Smooth muscle cell (in vitro differentiated cells): ENCODE results near the gene NTRK3. TPM values are rescaled to one million over a fixed set of nuclear protein-coding genes. Genes with fewer than 3 reads are reported as not detected.
A peak's percentile ranks its signal among the peaks of the same experiment; 100 is the strongest.

Experiments
- DNase-seq: peaks from one replicate; lab custom pipeline; 2025; ENCODE audit not compliant: unreplicated experiment; lab: John Stamatoyannopoulos, UW
- H2AFZ ChIP-seq: fragments of 200-600 bp; sonication (generic); 2 replicates; pipeline ENCODE4 v1.6.0; 2016; ENCODE audit warnings: antibody characterized with exemption, low read depth, mild to moderate bottlenecking
- H3F3A ChIP-seq: fragments of 200-600 bp; sonication (generic); 2 replicates; pipeline ENCODE4 v1.6.0; 2017; ENCODE audit warnings: antibody characterized with exemption, low read depth
- H3K27ac ChIP-seq: fragments of 200-600 bp; sonication (generic); 2 replicates; pipeline ENCODE4 v1.5.1; 2016; ENCODE audit warnings: low read depth, mild to moderate bottlenecking
- H3K27me3 ChIP-seq: fragments of 200-600 bp; sonication (generic); 2 replicates; pipeline ENCODE4 v1.6.1; 2016; ENCODE audit warnings: low read depth, mild to moderate bottlenecking
- H3K36me3 ChIP-seq: fragments of 200-600 bp; sonication (generic); 2 replicates; pipeline ENCODE4 v1.5.1; 2016; ENCODE audit warnings: low read depth
- H3K4me1 ChIP-seq: fragments of 200-600 bp; sonication (generic); 2 replicates; pipeline ENCODE4 v1.5.1; 2016; ENCODE audit warnings: low read depth
- H3K4me2 ChIP-seq: fragments of 200-600 bp; sonication (generic); 2 replicates; pipeline ENCODE4 v1.6.0; 2016; ENCODE audit warnings: mild to moderate bottlenecking
- H3K4me3 ChIP-seq: fragments of 200-600 bp; sonication (generic); 2 replicates; pipeline ENCODE4 v1.5.1; 2016; ENCODE audit warnings: mild to moderate bottlenecking
- H3K79me2 ChIP-seq: fragments of 200-600 bp; sonication (generic); 2 replicates; pipeline ENCODE4 v1.6.0; 2016; ENCODE audit warnings: low read depth, mild to moderate bottlenecking
- H3K9ac ChIP-seq: fragments of 200-600 bp; sonication (generic); 2 replicates; pipeline ENCODE4 v1.6.0; 2016; ENCODE audit warnings: low read depth
- H3K9me3 ChIP-seq: fragments of 200-600 bp; sonication (generic); replicated peaks from 2 replicates; pipeline ENCODE4 v1.5.1; 2016; ENCODE audit warnings: low read depth
- H4K20me1 ChIP-seq: fragments of 200-600 bp; sonication (generic); 2 replicates; pipeline ENCODE4 v1.6.0; 2016; ENCODE audit warnings: low read depth
- WGBS: methylation state at CpG from one replicate; pipeline ENCODE4 v1.1.7; 2016; ENCODE audit warnings: low lambda C conversion rate; 5-methylcytosine and 5-hydroxymethylcytosine counted together
- polyA plus RNA-seq: library from polyadenylated mRNA; unstranded; fragments of >200 nt; fragmentation: Nextera tagmentation; extraction: Ambion mirVana; gene quantifications from 2 replicates; pipeline ENCODE4 v1.2.1, GENCODE V29; 2016
- total RNA-seq: library from RNA; depleted of rRNA; stranded (reverse); fragments of >200 nt; gene quantifications from 2 replicates; pipeline ENCODE4 v1.2.3, GENCODE V29; 2014
- TF ChIP-seq, protein P1 (sequence below): fragments of 200-600 bp; sonication (generic); IDR thresholded peaks from 2 replicates; pipeline ENCODE4 v1.5.1; 2017; ENCODE audit warnings: borderline replicate concordance, mild to moderate bottlenecking, antibody characterized with exemption; ENCODE audit not compliant: insufficient read depth, poor library complexity, severe bottlenecking

The NTRK3 gene
- total and polyA plus RNA-seq, 2 experiments from 2014 or later, result 3.3 to 3.5 TPM

DNA sequence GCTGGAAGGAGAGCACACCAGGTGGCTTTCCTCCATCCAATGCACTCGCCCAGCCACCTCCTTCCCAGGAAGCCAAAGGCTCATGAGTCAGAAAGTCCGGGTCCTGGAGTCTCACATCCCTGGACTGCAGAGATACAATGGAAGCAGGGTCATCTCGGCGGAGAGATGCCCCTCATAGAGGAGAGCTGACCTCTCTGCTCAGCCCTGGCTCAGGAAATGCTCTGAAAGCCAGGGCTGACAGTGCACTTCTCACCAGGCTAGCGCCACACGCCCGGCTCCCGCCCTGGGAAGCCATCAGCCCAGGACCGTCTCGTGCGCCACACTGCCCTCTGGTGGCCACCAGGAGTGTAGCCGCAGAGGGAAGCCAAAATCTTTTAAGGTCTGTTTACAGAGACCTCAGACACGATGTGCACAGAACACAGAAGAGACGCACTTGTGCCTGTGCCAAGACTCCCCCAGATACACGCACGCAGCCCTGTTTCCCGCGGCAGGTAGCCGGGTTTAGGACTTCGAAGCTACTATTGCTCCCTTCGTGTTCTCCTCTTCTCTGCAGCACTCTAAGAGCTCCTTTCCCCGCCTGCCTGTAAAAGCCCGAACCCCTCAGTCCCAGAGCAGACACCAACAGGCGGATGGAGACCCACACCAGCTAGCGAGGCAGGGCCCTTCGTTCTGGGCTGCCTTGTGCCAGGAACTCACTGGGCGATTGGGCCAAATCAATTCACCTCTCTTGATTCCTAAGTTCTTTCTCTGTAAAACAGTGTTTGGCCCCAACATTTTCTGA is 9.7 kb downstream of the NTRK3 start:
- Histone ChIP-seq H3K4me1 (no peaks in the 10 kb centered on the region), H3K79me2 (no peaks in the 10 kb centered on the region), H3K9me3 (no peaks in the 10 kb centered on the region), H3K27ac (no peak overlapping the region), H3K36me3 (no peaks in the 10 kb centered on the region), H3K27me3 (peaks cover 3% of the 10 kb centered on the region), H3K4me3 (no peak overlapping the region), H3K4me2 (peak overlapping the region; percentile 78), H3K9ac (no peak overlapping the region), H2AFZ (no peak overlapping the region), H4K20me1 (no peaks in the 10 kb centered on the region), H3F3A (no peaks in the 10 kb centered on the region)
- 17% methylated on average over 26 of the region's 27 CpGs for WGBS
- TF ChIP-seq, protein P1, sequence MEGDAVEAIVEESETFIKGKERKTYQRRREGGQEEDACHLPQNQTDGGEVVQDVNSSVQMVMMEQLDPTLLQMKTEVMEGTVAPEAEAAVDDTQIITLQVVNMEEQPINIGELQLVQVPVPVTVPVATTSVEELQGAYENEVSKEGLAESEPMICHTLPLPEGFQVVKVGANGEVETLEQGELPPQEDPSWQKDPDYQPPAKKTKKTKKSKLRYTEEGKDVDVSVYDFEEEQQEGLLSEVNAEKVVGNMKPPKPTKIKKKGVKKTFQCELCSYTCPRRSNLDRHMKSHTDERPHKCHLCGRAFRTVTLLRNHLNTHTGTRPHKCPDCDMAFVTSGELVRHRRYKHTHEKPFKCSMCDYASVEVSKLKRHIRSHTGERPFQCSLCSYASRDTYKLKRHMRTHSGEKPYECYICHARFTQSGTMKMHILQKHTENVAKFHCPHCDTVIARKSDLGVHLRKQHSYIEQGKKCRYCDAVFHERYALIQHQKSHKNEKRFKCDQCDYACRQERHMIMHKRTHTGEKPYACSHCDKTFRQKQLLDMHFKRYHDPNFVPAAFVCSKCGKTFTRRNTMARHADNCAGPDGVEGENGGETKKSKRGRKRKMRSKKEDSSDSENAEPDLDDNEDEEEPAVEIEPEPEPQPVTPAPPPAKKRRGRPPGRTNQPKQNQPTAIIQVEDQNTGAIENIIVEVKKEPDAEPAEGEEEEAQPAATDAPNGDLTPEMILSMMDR, result peak; percentile 97
- peak; percentile 58 for DNase-seq

DNA sequence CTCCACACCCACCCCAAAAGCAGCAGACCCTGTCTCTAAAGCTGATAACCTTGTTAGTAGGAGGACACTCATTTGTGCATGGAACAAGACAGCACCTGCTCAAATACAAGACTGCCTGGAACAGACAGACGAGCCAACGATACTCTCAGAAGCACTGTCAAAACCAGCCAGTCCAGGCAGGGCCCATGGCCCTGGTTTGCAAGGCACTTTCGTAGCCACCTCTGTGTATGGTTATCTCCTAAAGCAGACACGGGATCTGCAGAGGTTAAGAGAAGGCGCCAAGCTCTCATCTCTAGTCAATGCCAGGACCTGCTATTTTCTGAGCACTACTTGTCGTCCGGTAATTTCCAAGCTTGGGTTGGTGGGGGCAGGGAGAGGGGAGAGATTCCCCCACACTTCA is 10.5 kb downstream of the NTRK3 start:
- DNase-seq, result no peak
- no peaks in the 10 kb centered on the region for H3K36me3 ChIP-seq
- H3K4me3 ChIP-seq, result no peak overlapping the region

DNA sequence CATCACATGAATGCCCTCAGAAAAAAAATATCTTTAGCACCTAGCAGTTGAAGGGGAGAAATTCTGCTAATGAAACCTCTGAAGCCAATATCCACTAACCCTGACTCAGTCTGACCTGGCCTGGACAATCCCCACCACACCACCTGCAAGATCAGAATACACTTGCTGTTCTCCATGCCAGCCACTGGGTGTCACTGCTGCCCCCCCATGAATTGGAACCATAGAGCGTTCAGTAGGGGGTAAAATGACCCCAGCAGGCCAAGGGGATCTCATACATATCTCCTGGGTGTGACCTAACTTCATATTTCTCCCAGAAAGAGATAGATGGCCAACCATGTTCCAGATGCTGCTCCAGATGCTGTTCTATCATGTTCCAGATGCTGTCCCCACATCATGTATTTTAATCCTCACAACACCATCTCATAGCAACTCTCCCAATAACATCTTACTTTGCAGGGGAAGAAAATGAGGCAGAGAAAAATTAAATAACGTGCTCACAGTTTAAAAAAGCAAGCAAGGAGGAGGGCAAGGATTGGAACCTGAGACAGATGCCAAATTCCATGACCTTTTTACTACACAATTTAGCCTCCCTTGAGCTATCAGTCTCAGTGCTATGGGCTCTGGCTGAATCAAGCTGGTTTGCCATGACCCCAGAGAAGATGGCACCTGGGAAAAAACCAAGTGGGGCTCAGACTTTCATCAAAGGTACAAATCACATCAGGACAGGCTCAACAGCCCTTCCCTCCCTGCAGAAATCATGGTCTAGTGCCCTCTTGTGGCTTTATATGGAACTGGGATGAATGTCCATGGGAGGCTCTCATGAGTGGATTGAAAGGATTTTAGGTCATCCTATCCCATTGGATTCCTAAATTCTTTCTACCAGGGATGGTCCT is 12.4 kb downstream of the NTRK3 start:
- Histone ChIP-seq H3K27me3 (no peaks in the 10 kb centered on the region), H3K9ac (no peak overlapping the region), H3F3A (no peaks in the 10 kb centered on the region), H3K4me1 (no peaks in the 10 kb centered on the region), H3K4me2 (no peak overlapping the region), H3K36me3 (no peaks in the 10 kb centered on the region), H3K27ac (no peak overlapping the region), H3K79me2 (no peaks in the 10 kb centered on the region), H3K9me3 (no peaks in the 10 kb centered on the region), H4K20me1 (no peaks in the 10 kb centered on the region), H2AFZ (no peak overlapping the region), H3K4me3 (no peak overlapping the region)
- TF ChIP-seq, protein P1, result peak; percentile 61
- 32% methylated on average over 2 of the region's 2 CpGs for WGBS
- no peak for DNase-seq

More for the DNA sequence above, 10.5 kb downstream of the NTRK3 start:
- H3K79me2 ChIP-seq, result no peaks in the 10 kb centered on the region
- no peaks in the 10 kb centered on the region for H4K20me1 ChIP-seq
- TF ChIP-seq, protein P1, result no peak
- 81% methylated on average over 7 of the region's 7 CpGs for WGBS
- H2AFZ ChIP-seq, result no peak overlapping the region
- no peaks in the 10 kb centered on the region for H3F3A ChIP-seq
- no peak overlapping the region for H3K27ac ChIP-seq
- H3K4me1 ChIP-seq, result no peaks in the 10 kb centered on the region
- H3K9me3 ChIP-seq, result no peaks in the 10 kb centered on the region
- no peak overlapping the region for H3K4me2 ChIP-seq
- peaks cover 3% of the 10 kb centered on the region for H3K27me3 ChIP-seq
- H3K9ac ChIP-seq, result no peak overlapping the region
